Stimulated activated CD8-positive, alpha-beta memory T cell treated with anti-CD3 and anti-CD28 coated beads, Interleukin-12 subunit alpha, Interleukin-12 subunit beta, amount 100 ng/mL, for 24 hours (primary cell): ENCODE measurements around the gene ESYT1.
"Not testable (repeated sequence)": the region's sequence is repeated elsewhere in the genome, so short reads cannot be mapped to it uniquely, and the experiment has no call there.

Source experiments
- DNase-seq: peaks from one replicate; pipeline ENCODE4 v3.0.0-alpha.2; 2020; ENCODE audit errors: extremely low read depth

ESYT1 gene

DNA sequence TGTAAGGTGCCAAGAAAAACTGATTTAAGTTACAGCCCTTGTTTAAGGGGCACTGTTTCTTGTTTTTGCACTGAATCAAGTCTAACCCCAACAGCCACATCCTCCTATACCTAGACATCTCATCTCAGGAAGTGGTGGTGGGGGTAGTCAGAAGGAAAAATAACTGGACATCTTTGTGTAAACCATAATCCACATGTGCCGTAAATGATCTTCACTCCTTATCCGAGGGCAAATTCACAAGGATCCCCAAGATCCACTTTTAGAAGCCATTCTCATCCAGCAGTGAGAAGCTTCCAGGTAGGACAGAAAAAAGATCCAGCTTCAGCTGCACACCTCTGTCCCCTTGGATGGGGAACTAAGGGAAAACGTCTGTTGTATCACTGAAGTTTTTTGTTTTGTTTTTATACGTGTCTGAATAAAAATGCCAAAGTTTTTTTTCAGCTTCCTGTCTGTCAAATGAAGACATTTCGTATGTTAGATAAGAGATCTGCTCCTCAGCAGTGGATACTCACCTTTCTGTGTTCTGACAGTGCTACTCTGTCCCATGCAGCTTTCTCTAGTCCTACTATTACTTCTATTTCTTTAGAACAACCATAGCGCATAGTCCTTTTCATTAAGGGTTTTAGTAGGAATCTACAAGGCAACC, 24.9 kb upstream of the ESYT1 start:
- no peak for DNase-seq

DNA sequence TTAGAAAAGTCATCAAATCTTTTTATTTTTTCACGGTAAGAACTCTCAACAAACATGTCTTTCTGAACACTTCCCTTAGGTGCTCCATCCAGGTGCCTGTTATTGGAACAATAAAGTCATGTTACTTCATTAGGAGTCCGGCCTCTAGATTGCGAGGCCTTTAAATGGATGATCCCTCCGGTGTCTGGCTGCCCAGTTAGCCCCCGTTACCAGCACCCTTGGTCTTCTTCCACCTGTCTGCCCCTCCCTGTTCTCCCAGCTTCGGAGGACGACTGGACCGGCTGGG, 24.3 kb upstream of the ESYT1 start:
- no peak for DNase-seq

DNA sequence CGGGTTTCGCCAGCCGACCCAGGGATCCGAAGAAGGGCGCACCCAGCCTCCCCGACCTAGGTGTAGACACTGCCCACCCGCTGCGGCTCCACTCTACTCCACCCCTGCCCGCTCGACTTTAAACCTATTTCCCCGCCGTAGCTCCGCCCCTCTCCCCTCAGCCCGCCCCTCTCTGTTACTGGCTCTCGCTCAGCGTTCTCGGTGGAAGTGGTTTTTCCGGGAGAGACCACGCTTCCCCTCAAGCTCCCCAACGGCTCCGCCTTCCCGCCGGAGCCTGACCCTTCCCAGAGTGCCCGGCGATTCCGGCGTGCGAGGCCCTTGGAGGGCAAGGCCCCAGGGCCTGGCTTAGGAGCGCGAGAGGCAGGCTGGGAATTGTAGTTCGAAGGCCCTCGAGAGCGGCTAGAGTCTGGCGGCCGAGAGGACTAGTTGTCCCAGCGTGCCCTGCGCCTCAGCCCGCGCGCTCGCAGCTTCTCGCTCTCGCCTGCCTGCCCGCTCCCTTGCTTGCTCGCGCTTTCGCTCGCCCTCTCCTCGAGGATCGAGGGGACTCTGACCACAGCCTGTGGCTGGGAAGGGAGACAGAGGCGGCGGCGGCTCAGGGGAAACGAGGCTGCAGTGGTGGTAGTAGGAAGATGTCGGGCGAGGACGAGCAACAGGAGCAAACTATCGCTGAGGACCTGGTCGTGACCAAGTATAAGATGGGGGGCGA, 23.8 kb upstream of the ESYT1 start, which contains the start of gene PA2G4:
Gene PA2G4 (plus strand): TSS at position 451 of the 706 bp plus-strand sequence. CDS start 179 bp downstream, at position 630.
- peak; percentile 95 for DNase-seq

DNA sequence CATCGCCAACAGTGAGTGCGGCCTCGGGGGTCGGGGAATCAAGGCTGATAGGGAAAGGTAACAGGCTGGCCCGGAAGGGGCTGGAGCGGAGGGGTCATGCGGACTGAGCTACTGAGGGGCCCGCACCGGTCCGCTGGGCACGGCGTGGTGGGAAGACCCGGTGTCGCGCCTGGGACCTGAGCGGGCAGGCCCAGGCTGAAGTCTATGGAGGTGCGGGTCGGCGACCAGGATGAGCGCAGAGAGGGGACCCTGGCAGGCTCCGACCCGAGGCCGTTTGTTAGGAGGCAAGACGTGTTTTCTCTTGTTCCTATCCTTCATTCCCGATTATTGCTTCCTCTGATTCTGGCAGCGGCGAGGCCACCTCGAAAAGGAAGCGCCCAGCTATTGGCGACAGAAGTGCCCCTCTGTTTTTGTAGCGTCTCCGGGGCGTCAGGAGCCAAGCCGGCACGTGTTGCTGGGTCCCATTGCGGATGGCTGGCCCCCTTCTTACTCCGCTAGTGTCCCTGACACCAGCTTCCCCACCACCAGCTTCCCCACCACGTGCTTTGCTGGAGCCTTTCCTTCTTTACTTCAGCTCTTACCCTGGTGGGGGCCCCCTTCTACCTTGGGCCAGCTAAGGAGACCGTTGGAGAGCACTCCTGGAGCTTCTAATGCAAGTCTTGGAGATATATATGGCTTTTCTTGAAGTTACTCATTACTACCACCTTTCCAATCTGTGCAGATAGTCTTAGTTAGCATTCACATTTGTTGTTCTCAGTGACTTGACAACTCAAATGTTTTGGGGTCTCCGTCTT, 23.1 kb upstream of the ESYT1 start:
- DNase-seq, result no peak

DNA sequence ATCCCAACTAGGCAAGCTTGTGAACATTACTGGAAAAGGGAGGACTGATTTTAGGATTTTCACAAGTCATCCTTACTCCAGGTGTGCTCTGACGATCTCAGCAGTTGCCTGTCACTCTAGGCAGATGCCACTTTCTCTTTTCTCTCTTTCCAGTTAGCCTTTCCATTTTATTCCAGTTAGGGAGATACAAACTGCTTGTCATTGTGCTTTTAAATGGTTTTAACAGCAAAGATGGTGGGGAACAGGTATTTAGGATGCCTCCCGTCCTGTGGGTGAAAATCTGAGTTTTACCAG, 22.5 kb upstream of the ESYT1 start:
- no peak for DNase-seq

DNA sequence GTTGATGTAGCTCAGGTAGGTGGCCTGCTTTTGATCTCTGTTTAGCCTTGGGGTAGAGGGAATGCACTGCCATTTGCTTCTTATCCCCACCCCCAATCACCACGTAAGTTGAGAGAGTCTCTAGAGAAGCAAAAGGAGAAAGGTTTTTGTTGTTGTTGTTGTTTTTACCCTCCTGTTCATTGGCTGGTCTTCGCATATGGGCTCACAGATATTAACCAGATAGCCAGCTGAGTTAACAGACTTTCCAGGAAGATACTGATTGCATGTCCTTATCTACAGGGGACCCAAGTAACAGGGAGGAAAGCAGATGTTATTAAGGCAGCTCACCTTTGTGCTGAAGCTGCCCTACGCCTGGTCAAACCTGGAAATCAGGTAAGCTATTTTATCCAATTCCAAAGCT, 20.8 kb upstream of the ESYT1 start:
- DNase-seq, result no peak

DNA sequence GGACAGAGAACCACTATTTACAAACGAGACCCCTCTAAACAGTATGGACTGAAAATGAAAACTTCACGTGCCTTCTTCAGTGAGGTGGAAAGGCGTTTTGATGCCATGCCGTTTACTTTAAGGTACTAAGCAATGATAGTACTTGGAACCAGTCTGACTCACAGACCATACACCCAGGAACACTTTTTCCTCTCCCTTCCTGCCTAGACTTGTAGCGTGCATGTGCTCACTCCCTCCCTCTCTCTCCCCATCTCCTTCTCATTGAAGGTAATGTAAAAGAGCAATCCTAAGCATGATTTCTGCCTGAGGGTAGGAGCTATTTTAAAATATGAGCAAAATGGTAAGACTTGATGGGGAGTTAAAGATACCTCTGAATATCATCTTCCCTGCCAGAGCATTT, 17.5 kb upstream of the ESYT1 start:
- DNase-seq, result no peak

DNA sequence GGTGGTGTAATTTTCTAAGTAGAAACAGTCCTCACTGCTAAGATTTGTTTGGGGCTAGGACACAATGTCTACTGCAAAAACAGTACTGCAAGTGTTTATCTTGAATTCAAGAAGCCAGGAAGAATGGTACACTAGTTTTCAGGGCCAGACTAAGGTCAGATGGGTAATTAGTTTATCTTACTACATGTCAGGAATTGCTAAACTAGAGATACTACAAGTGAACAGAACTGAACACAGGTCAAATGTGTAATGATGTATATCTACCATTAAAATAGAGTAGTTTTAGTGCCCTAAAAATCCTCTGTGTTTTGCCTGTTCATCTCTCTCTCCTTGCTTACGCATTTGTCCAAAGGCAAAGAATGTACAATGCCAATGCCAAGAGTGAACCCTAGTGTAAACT, 14.0 kb upstream of the ESYT1 start:
- DNase-seq, result no peak

DNA sequence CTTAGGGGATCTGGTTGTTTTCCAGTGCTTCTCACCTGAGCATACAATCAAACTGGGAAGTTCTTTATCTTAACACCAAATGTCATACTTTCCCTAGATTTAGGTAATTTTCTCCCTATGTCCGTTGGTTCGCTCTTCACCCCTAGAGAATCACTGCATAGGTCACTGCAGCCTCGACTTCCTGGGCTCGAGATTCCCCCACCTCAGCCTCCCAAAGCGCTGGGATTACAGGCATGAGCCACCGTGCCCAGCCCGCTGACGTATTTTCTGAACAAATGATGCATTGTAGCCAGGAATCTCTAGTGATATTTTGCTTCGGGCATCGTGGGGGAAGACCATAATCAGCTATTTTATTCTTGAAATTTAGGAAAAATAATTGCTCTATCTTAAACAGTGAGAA, 12.7 kb upstream of the ESYT1 start:
- no peak for DNase-seq

DNA sequence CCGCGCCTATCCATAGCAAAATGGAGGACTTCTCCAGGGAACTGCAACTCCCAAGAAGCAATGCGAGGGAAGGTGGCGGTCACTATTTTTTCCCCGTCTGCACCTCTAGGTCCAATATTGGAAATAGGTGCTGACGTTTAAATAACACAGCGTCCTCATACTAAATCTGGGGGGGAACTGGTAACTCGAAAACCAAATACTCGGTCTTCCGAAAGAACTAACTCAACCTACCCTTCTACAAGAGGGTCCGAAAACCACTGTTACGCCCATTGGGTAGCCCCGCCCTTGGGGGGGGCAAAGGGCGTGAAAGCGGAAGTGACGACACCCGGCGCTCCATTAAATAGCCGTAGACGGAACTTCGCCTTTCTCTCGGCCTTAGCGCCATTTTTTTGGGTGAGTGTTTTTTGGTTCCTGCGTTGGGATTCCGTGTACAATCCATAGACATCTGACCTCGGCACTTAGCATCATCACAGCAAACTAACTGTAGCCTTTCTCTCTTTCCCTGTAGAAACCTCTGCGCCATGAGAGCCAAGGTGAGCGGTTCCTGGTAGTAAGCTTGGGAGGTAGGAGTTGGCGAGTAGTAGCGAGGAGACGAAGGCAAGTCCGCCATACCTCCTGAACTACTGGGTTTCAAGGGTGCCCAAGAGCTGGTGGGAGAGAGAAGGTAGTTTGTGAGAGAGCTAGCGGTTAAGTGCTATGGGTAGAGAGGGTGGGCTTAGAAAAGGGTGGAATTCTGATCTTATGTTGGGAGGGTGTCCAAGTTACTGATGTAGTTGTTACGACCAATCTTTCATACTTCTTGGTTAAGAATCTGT, 11.6 kb upstream of the ESYT1 start, which contains the start of gene RPL41:
Gene RPL41 (plus strand): TSS at position 367 of the 815 bp plus-strand sequence.
- DNase-seq, result peak; percentile 81

DNA sequence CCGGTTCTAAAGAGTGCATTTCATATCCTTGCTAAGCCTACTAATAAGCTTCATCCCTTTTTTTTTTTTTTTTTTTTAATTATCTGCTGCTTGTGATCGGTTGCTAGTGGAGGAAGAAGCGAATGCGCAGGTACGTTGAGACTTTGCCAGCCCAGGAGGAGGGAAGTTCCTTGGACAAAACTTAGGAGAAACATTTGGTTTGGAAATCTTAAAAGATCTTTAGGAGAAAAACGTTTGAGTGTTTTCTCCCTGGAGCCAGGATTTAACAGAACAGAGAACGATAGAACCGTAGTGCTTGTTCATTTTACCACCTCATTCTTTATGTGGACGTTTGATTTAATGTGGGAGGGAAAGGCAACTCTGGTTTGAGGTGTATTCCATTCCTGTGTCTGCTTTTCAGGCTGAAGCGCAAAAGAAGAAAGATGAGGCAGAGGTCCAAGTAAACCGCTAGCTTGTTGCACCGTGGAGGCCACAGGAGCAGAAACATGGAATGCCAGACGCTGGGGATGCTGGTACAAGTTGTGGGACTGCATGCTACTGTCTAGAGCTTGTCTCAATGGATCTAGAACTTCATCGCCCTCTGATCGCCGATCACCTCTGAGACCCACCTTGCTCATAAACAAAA, 10.9 kb upstream of the ESYT1 start:
- DNase-seq, result not testable (repeated sequence)

DNA sequence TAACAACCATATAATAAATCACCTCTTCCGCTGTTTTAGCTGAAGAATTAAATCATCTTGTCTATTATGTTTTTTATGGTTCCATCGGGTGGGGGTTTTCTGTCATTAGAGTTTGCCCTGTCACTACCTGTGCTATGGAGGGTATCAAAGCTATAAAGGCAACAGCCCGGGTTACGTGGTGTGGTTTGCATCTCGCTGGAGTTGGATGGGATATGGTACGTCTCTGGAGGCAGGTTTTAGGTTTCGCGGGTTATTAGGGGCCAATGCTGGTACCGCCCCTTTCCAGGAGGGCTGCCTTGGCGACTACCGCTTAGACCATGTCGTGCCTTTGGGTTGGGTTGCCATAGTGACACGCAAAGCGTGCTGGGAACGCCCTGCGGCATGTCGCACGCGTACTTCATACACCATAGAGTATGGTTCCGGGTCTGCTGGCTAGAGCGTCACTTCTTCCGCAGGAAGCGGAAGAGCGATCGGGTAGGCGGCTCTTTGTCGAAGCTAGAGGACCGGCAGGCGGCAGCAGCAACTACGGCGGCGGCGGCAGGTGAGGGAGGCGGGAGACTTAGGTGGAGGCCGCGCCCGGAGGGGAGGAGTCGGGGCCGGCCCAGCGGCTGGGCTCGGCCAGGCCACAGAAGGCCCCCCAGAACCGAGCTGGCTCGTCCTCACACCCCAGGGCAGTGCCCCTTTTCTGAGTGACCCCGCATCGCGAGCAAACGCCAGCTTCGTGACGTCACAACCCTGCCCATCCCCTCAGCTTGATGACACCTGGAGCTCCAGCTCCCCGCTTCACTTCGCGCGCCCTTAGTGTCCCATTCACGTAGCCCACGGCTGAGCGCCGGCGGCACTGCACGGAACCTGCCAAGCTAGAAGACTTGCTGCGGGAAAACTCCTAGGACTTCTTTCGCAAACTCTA, 10.0 kb upstream of the ESYT1 start, which contains the start of gene ZC3H10:
Gene ZC3H10 (plus strand): TSS at position 489 of the 910 bp plus-strand sequence. CDS start 2,297 bp downstream, outside the sequence.
- peak; percentile 95 for DNase-seq

DNA sequence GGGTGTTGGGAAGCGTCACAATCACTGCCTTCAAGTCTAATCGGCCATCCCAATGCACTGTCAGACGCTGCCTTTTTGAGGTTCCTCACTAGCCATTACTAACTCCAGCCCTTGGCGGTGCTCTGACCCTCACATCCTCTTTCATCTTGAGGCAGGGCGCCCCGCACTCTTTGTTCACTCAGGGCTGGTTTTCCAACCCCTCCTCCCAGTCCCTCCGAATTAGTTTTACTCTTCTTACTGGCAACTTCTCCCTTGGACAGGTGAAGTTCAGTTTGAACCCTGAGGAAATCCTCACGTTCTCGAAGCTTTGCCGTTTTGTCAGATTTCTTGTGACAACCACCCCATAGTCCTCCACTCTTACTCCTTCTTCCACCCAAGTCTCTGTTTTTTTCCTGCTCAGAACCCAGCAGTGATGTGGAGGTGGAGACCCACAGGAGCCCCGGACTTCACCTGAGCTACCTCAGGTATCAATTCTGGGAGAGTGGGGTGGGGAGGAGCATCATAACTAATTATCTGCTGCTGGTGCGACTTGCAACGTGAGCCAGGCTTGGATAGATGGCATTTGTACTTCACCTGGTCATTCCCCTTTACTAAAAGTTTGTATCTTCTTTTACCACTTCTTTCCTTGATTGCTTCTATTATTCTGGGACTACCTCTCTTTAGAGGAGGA, 9.2 kb upstream of the ESYT1 start:
- DNase-seq, result no peak

DNA sequence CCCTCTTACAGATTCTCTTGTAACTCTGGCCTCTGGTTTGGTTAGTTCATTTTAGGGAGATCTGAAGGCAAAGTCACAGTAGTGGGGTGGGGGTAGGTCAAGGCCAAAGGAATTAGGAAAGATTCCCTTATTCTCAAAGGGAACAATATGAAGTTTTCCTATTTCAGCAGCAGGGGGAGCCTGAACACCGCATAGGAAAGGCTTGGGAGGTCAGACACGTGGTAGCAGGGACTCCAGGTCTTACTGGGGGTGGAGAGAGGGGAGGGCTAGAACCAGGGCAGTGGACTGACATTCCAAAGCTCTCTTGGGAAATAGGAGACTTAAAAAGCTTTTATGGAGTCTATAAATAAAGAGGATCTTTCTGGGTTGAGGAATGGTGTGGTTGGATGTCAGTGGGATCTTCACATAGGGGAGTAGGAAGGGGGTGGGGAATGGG, 8.7 kb upstream of the ESYT1 start:
- no peak for DNase-seq

DNA sequence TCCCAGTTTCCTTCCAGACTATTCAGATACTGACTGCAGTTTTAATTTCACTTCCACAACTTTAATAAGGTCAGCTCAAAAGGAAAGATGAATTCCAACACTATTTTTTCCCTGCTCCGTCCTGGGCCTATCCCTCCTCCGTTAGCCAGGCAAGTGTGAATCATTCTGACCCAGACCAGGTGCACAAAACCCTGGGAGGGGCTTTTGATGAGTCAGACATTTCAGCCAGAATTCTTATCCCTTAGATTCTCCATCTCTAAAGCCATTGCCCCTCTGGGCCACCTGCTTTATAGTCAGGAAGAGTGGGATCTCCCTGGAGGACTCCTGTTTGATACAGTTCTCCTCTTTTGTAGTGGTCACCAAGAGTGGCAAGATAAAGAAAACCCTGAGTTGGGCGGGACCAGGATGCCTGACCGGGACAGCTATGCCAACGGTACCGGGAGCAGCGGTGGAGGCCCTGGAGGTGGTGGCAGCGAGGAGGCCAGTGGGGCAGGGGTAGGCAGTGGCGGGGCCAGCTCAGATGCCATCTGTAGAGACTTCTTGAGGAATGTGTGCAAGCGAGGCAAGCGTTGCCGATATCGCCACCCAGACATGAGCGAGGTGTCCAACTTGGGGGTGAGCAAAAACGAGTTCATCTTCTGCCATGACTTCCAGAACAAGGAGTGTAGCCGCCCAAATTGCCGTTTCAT, 7.8 kb upstream of the ESYT1 start:
- no peak for DNase-seq

DNA sequence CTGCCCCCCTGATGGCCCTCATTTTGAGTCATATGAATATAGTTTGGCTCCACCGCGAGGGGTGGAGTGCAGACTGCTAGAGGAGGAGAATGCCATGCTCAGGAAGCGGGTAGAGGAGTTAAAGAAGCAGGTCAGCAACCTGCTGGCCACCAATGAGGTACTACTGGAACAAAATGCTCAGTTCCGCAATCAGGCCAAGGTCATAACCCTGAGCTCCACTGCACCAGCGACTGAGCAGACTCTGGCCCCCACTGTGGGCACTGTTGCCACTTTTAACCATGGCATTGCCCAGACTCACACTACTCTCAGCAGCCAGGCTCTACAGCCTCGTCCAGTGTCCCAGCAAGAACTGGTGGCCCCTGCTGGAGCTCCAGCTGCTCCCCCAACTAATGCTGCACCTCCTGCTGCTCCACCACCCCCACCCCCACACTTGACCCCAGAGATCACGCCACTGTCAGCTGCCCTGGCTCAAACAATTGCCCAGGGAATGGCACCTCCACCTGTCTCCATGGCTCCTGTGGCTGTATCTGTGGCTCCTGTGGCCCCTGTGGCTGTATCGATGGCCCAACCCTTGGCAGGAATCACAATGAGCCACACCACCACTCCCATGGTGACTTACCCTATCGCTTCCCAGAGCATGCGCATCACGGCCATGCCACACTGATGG, 6.7 kb upstream of the ESYT1 start:
- no peak for DNase-seq

DNA sequence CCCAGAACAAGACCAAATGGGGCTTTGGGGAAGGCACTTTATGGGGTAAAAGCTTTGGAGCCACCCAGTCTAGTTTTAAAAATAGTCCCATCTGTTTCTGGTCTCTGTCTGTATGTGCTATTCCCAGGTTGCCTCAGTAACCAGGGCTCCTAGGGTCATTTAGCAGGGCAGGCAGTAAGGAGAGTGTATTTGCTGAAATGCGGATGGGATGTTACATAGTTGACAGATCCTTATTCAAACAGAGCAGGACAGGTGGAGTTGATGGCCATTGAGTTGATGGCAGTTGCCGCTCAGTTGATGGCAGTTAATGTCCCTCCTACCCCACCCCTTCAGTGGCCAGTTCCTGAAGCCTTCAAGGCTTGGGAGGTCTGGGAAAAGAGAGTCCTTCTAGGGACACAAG, 5.4 kb upstream of the ESYT1 start:
- no peak for DNase-seq

DNA sequence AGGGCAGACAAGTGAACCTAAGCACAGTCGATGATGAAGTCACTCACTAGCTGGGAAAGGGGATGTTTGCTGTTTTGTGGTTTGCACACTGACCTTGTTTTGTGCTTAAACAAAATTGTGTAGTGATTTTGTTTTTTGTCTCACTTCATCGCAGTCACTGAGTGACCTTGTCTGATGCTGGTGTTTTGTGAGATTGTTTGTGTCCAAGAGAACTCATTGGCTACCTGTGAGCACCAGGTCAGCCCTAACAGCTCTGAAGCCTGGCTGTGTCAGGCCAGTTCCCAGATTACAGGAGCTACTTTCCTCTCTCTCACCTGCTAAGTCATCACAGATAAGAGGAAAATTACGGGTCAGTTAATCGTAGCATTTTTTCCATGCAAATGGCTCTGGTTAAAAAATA, 3.9 kb upstream of the ESYT1 start:
- no peak for DNase-seq

DNA sequence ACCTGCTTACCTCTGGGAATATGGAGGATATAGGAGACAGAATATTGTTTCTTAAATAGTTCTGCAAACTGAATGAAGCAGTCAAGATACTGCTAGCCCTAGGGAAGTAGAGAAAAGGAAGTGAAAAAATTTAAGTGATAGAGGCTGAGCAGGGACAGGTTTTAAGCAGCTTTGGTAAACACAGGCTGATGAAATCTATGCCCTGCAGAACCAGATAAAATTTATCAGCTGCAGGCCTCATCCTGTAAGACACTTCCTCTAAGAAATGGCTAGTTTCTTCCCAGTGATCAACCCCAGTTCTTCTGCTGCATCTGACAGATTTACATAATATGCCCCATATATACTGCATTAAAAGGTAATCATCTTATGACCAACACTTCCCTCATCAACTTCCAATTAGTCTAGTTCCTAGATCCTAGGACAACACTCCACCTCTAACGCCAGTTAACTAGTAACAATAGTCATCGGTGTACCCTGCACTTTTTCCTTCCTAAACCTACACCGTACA, 1.3 kb upstream of the ESYT1 start:
- DNase-seq, result no peak
